B cell (primary cell): ENCODE results near the gene ERMAP. TPM values are rescaled to one million over a fixed set of nuclear protein-coding genes. Genes with fewer than 3 reads are reported as not detected.
"Not testable (repeated sequence)": the region's sequence is repeated elsewhere in the genome, so short reads cannot be mapped to it uniquely, and the experiment has no call there.

Experiments
- ATAC-seq: fragments of 200-7000 bp; cut with Tn5 transposase; one replicate; pipeline ENCODE4 v1.10.0; 2021; ENCODE audit warnings: low read depth, mild to moderate bottlenecking, moderate number of reproducible peaks, moderate library complexity
- CTCF ChIA-PET: fragments of 350-600 bp; sonication (Branson Sonifier 250); formaldehyde crosslinking; loops from one replicate; lab custom pipeline; 2021; ENCODE audit warnings: antibody characterized with exemption, inconsistent platforms; lab: Charles Lee
- POLR2A ChIA-PET: fragments of 350-600 bp; sonication (Branson Sonifier 250); formaldehyde crosslinking; loops from one replicate; lab custom pipeline; 2021; ENCODE audit warnings: antibody characterized with exemption; lab: Charles Lee
- DNase-seq: peaks from one replicate; pipeline ENCODE4 v3.0.0; 2013
- H2AFZ ChIP-seq: 2 replicates; pipeline ENCODE4 v1.6.1; 2012; ENCODE audit warnings: mild to moderate bottlenecking, low read depth, low read length; ENCODE audit not compliant: insufficient read depth, poor library complexity, severe bottlenecking
- H3K27ac ChIP-seq, 2 donors: 1 replicate in 1 of 2; 2 replicates in 1 of 2; pipeline ENCODE4 v1.5.1; 2012 to 2013; ENCODE audit warnings: low read length in 2 of 2, mild to moderate bottlenecking in 2 of 2, moderate library complexity in 1 of 2
- H3K27me3 ChIP-seq, 4 experiments: fragments of 200-600 bp in 1 of 4; sonication (generic) in 1 of 4; replicated peaks in 1 of 4; 1 replicate in 2 of 4; 2 replicates in 2 of 4; pipeline versions ENCODE4 v1.6.1 to v1.7.0; 2013 to 2016; ENCODE audit warnings: low read length in 3 of 4, mild to moderate bottlenecking in 2 of 4, mixed read lengths in 1 of 4, moderate library complexity in 1 of 4; ENCODE audit not compliant: insufficient read depth in 4 of 4, control insufficient read depth in 3 of 4; ENCODE audit errors: control extremely low read depth in 1 of 4
- H3K36me3 ChIP-seq, 2 experiments: replicated peaks in 1 of 2; 1 replicate in 1 of 2; 2 replicates in 1 of 2; pipeline versions ENCODE4 v1.6.1 to v1.7.1; 2013; ENCODE audit warnings: low read length in 1 of 2; ENCODE audit not compliant: insufficient read depth in 2 of 2, control insufficient read depth in 1 of 2; ENCODE audit errors: control extremely low read depth in 1 of 2, extremely low read depth in 1 of 2
- H3K4me1 ChIP-seq, 2 donors: fragments of 200-600 bp in 1 of 2; sonication (generic) in 1 of 2; 1 replicate in 1 of 2; 2 replicates in 1 of 2; pipeline versions ENCODE4 v1.5.1 to v1.6.1; 2013 to 2017; ENCODE audit warnings: low read length in 2 of 2; ENCODE audit not compliant: control insufficient read depth in 2 of 2, insufficient read depth in 2 of 2
- H3K4me2 ChIP-seq: replicated peaks from 2 replicates; pipeline ENCODE3; 2012; ENCODE audit warnings: mild to moderate bottlenecking, low read depth, low read length; ENCODE audit not compliant: poor library complexity, severe bottlenecking
- H3K4me3 ChIP-seq, 5 experiments: fragments of 200-600 bp in 1 of 5; sonication (generic) in 1 of 5; 1 replicate in 3 of 5; 2 replicates in 2 of 5; pipeline versions ENCODE4 v1.5.1 to v1.7.0; 2011 to 2016; ENCODE audit warnings: low read length in 4 of 5, mild to moderate bottlenecking in 4 of 5, low read depth in 2 of 5, control low read depth in 1 of 5, moderate library complexity in 1 of 5; ENCODE audit not compliant: insufficient read depth in 1 of 5; ENCODE audit errors: control extremely low read depth in 1 of 5, extremely low read depth in 1 of 5
- H3K79me2 ChIP-seq: fragments of 200-600 bp; sonication (generic); one replicate; pipeline ENCODE4 v1.6.0; 2016; ENCODE audit warnings: low read length; ENCODE audit not compliant: control insufficient read depth, insufficient read depth
- H3K9ac ChIP-seq: fragments of 200-600 bp; sonication (generic); 2 replicates; pipeline ENCODE4 v1.6.1; 2017; ENCODE audit warnings: mild to moderate bottlenecking, low read length, moderate library complexity
- H3K9me3 ChIP-seq, 3 donors: one replicate each; pipeline versions ENCODE4 v1.6.1 to v1.7.1; 2013; ENCODE audit warnings: low read length in 2 of 3; ENCODE audit not compliant: control insufficient read depth in 2 of 3, insufficient read depth in 1 of 3; ENCODE audit errors: control extremely low read depth in 1 of 3
- H4K20me1 ChIP-seq: 2 replicates; pipeline ENCODE4 v1.6.0; 2012; ENCODE audit warnings: mild to moderate bottlenecking, low read length; ENCODE audit not compliant: insufficient read depth, control insufficient read depth, poor library complexity, severe bottlenecking
- H3K27ac Mint-ChIP-seq: one replicate; pipeline ENCODE4 v1.8.0; 2021; ENCODE audit warnings: mixed read lengths
- H3K27me3 Mint-ChIP-seq: one replicate; pipeline ENCODE4 v1.8.0; 2021; ENCODE audit warnings: mixed read lengths
- H3K4me1 Mint-ChIP-seq: one replicate; pipeline ENCODE4 v1.8.0; 2021; ENCODE audit warnings: mixed read lengths
- H3K4me3 Mint-ChIP-seq: one replicate; pipeline ENCODE4 v1.8.0; 2021; ENCODE audit warnings: mixed read lengths
- H3K9me3 Mint-ChIP-seq: one replicate; pipeline ENCODE4 v1.8.0; 2022; ENCODE audit warnings: mixed read lengths; ENCODE audit not compliant: insufficient read depth
- WGBS: methylation state at CpG from one replicate; pipeline ENCODE4 v1.1.5; 2013; ENCODE audit warnings: missing lambda C conversion rate; ENCODE audit not compliant: insufficient coverage; 5-methylcytosine and 5-hydroxymethylcytosine counted together
- intact Hi-C: fragments of 100-400 bp; cut with micrococcal nuclease; formaldehyde crosslinking; loops from one replicate; pipeline ENCODE4 v1.10.0; 2022
- polyA plus RNA-seq: library from polyadenylated mRNA; depleted of rRNA; stranded (reverse); fragments of >200 nt; gene quantifications from 2 replicates; pipeline ENCODE4 v1.2.3, GENCODE V29; 2012
- total RNA-seq, 2 donors: library from RNA; stranded (reverse); fragments of 120-200 nt in 1 of 2; gene quantifications; 1 replicate in 1 of 2; 2 replicates in 1 of 2; pipeline versions ENCODE4 v1.2.3 to v1.2.4, GENCODE V29; 2013 to 2022

Gene ERMAP
- total and polyA plus RNA-seq, 2 donors (not counting 1 experiment from before 2014, with no cell fraction given), result 4.9 to 13.1 TPM

DNA sequence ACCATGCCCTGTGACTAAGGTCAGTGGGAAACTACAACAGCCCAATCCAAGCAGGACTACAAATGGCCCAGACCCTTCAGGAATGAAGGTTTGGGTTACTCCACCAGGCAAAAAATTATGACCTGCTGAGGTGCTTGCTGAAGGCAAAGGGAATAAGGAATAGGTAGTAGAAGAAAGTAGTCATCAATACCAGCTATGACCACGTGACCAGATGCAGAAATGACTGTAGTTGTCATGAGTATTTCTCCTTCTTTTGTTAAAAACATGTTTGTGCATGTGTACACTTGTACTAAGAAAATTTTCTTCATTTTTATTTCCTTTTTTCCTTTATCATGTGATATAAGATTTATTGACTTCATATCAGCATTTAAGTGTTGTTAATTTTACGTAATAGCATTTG lies 52.3 kb downstream of the ERMAP start:
- H3K27me3 ChIP-seq, H3K9me3 Mint-ChIP-seq: not testable (repeated sequence)

GRCh38 chr1:42869751-42870150 lies 52.8 kb downstream of the ERMAP start:
- H3K36me3 ChIP-seq, H3K27ac ChIP-seq, H3K27ac Mint-ChIP-seq, H3K27me3 Mint-ChIP-seq, H3K27me3 ChIP-seq, H3K4me1 ChIP-seq, H3K4me1 Mint-ChIP-seq, H3K9me3 Mint-ChIP-seq, H3K4me2 ChIP-seq, intact Hi-C loops, POLR2A ChIA-PET, H3K9ac ChIP-seq, DNase-seq, H3K9me3 ChIP-seq, H4K20me1 ChIP-seq, CTCF ChIA-PET, H3K4me3 Mint-ChIP-seq, H3K79me2 ChIP-seq, H2AFZ ChIP-seq, ATAC-seq, H3K4me3 ChIP-seq: not testable (repeated sequence)
- 86% methylated on average over 1 of the region's 2 CpGs for WGBS

More for the DNA sequence above, 52.3 kb downstream of the ERMAP start:
- H3K27ac ChIP-seq, H3K9ac ChIP-seq, H2AFZ ChIP-seq, H3K79me2 ChIP-seq, H3K27me3 Mint-ChIP-seq, H3K36me3 ChIP-seq, H3K4me1 ChIP-seq, H4K20me1 ChIP-seq, H3K4me3 ChIP-seq, H3K4me3 Mint-ChIP-seq, DNase-seq, H3K27ac Mint-ChIP-seq, POLR2A ChIA-PET, H3K4me2 ChIP-seq, CTCF ChIA-PET, intact Hi-C loops, H3K9me3 ChIP-seq, H3K4me1 Mint-ChIP-seq, ATAC-seq: not testable (repeated sequence)
- WGBS, result no CpG with 5 or more reads among the region's 2 CpGs

- H3K27me3 Mint-ChIP-seq, H3K27ac ChIP-seq, ATAC-seq, H3K4me3 Mint-ChIP-seq, intact Hi-C loops, H3K9me3 Mint-ChIP-seq, H3K36me3 ChIP-seq, DNase-seq, H3K4me3 ChIP-seq, H3K27ac Mint-ChIP-seq, CTCF ChIA-PET, H3K4me1 Mint-ChIP-seq, H2AFZ ChIP-seq, H3K9ac ChIP-seq, H3K27me3 ChIP-seq, POLR2A ChIA-PET, H3K9me3 ChIP-seq, H3K4me1 ChIP-seq, H3K4me2 ChIP-seq, H3K79me2 ChIP-seq, H4K20me1 ChIP-seq: not testable (repeated sequence)
Observed at GRCh38 chr1:42873108-42873507, 56.2 kb downstream of the ERMAP start.
